HL-60 (cell line): ENCODE results near the gene NAV2.

Experiments used
- CTCF ChIP-seq: IDR thresholded peaks from one replicate; pipeline ENCODE4 v1.5.1; 2011; ENCODE audit warnings: low read length, control low read depth, inconsistent platforms; ENCODE audit not compliant: insufficient read depth
- POLR2AphosphoS5 ChIP-seq: IDR thresholded peaks from 2 replicates; pipeline ENCODE4 v1.6.1; 2012; ENCODE audit warnings: low read depth

- TF ChIP-seq CTCF = no peak
- no peak for TF ChIP-seq POLR2AphosphoS5
Measured at GRCh38 chr11:19836666-19837065, 124.0 kb downstream of the NAV2 start.
